Tibial artery (tissue), 4 donors: ENCODE measurements around the gene ZCCHC10.
"Not testable (repeated sequence)": the region's sequence is repeated elsewhere in the genome, so short reads cannot be mapped to it uniquely, and the experiment has no call there.

Experiments used
- DNase-seq, 2 donors: peaks; one replicate each; pipeline ENCODE4 v3.0.0-alpha.2; 2019
- H3K27ac ChIP-seq, 2 donors: fragments of 200-600 bp; sonication (generic) in 1 of 2; 1 replicate in 1 of 2; 2 replicates in 1 of 2; pipeline ENCODE4 v1.5.1; 2018 to 2019; ENCODE audit warnings: mild to moderate bottlenecking in 1 of 2
- H3K27me3 ChIP-seq, 2 donors: fragments of 200-600 bp; sonication (generic) in 1 of 2; one replicate each; pipeline versions ENCODE4 v1.5.1 to v1.6.0; 2016 to 2019
- H3K36me3 ChIP-seq, 3 donors: fragments of 200-600 bp; sonication (generic) in 2 of 3; one replicate each; pipeline ENCODE4 v1.5.1; 2016 to 2019; ENCODE audit warnings: mild to moderate bottlenecking in 2 of 3
- H3K4me1 ChIP-seq, 4 donors: fragments of 200-600 bp; sonication (generic) in 2 of 4; 1 replicate in 3 of 4; 2 replicates in 1 of 4; pipeline ENCODE4 v1.5.1; 2016 to 2019
- H3K4me3 ChIP-seq, 2 donors: fragments of 200-600 bp; sonication (generic) in 1 of 2; 1 replicate in 1 of 2; 2 replicates in 1 of 2; pipeline ENCODE4 v1.5.1; 2018 to 2019; ENCODE audit warnings: mild to moderate bottlenecking in 2 of 2
- H3K9me3 ChIP-seq, 3 donors: fragments of 200-600 bp; sonication (generic) in 1 of 3; one replicate each; pipeline ENCODE4 v1.5.1; 2016 to 2019
- CTCF ChIP-seq, 2 experiments: fragments of 200-600 bp in 1 of 2; fragments of 450-650 bp in 1 of 2; IDR thresholded peaks; one replicate each; pipeline ENCODE4 v1.5.1; 2017 to 2019; ENCODE audit warnings: antibody characterized with exemption in 2 of 2, mild to moderate bottlenecking in 1 of 2, moderate library complexity in 1 of 2
- intact Hi-C: fragments of 100-400 bp; cut with DNase I; formaldehyde crosslinking; loops from one replicate; pipeline ENCODE4 v1.15.0; 2023; ENCODE audit warnings: low total_unique reads

Gene ZCCHC10

GRCh38 chr5:133049726-133050048 is 23.3 kb upstream of the ZCCHC10 start:
- intact Hi-C loops = no loop called here
- H3K4me1 ChIP-seq = peaks cover 0 to 75% (median 40%) of the 10 kb centered on the region in 4 donors
- H3K4me3 ChIP-seq = peak overlapping the region in 1 of 2 donors; percentile 2
- peak overlapping the region; percentile 48 to 94 for H3K27ac ChIP-seq
- no peaks in the 10 kb centered on the region for H3K9me3 ChIP-seq
- no peaks in the 10 kb centered on the region for H3K36me3 ChIP-seq
- no peak for TF ChIP-seq CTCF (IDR thresholded peaks at IDR 0.05)
- no peak for DNase-seq
- no peaks in the 10 kb centered on the region for H3K27me3 ChIP-seq

- H3K36me3 ChIP-seq = no peaks in the 10 kb centered on the region
- H3K4me3 ChIP-seq = peak overlapping the region; percentile 2 to 11
- no peaks in the 10 kb centered on the region for H3K27me3 ChIP-seq
- no peak for TF ChIP-seq CTCF (IDR thresholded peaks at IDR 0.05)
- intact Hi-C loops = no loop called here
- peak overlapping the region; percentile 48 to 94 for H3K27ac ChIP-seq
- H3K9me3 ChIP-seq = no peaks in the 10 kb centered on the region
- no peak for DNase-seq
- peaks cover 0 to 73% (median 37%) of the 10 kb centered on the region in 4 donors for H3K4me1 ChIP-seq
These were observed 22.8 kb upstream of the ZCCHC10 start for GRCh38 chr5:133048993-133049725.

- Histone ChIP-seq H3K9me3 (no peaks in the 10 kb centered on the region), H3K27me3 (no peaks in the 10 kb centered on the region), H3K36me3 (no peaks in the 10 kb centered on the region), H3K4me3 (no peak overlapping the region), H3K27ac (peak overlapping the region; percentile 52 to 94), H3K4me1 (peaks cover 0 to 69% (median 24%) of the 10 kb centered on the region in 4 donors)
- TF ChIP-seq CTCF (IDR thresholded peaks at IDR 0.05) = no peak
- intact Hi-C loops = no loop called here
- DNase-seq = no peak
These were observed 21.1 kb upstream of the ZCCHC10 start for GRCh38 chr5:133047404-133047803.

- intact Hi-C loops = not testable (repeated sequence)
- peak overlapping the region; percentile 52 to 94 for H3K27ac ChIP-seq
These were observed 20.2 kb upstream of the ZCCHC10 start for GRCh38 chr5:133046560-133046959.

GRCh38 chr5:133041910-133042309 is 15.6 kb upstream of the ZCCHC10 start:
- intact Hi-C loops = no loop called here
- TF ChIP-seq CTCF (IDR thresholded peaks at IDR 0.05) = no peak
- no peaks in the 10 kb centered on the region for H3K9me3 ChIP-seq
- no peaks in the 10 kb centered on the region for H3K36me3 ChIP-seq
- H3K4me3 ChIP-seq = no peak overlapping the region
- H3K27ac ChIP-seq = no peak overlapping the region
- no peaks in the 10 kb centered on the region for H3K27me3 ChIP-seq
- DNase-seq = no peak
- H3K4me1 ChIP-seq = peaks cover 0 to 26% (median 2%) of the 10 kb centered on the region in 4 donors

More at GRCh38 chr5:133046560-133046959, 20.2 kb upstream of the ZCCHC10 start:
- not testable (repeated sequence) for H3K27me3 ChIP-seq, H3K4me3 ChIP-seq, H3K9me3 ChIP-seq, H3K36me3 ChIP-seq
- peaks cover 0 to 69% (median 24%) of the 10 kb centered on the region in 4 donors for H3K4me1 ChIP-seq
- DNase-seq = peak in 1 of 2 donors; percentile 79

GRCh38 chr5:133041157-133041784 is 14.9 kb upstream of the ZCCHC10 start:
- H3K27me3 ChIP-seq = no peaks in the 10 kb centered on the region
- H3K4me1 ChIP-seq = peaks cover 0 to 20% (median 0%) of the 10 kb centered on the region in 4 donors
- intact Hi-C loops = no loop called here
- no peak for DNase-seq
- TF ChIP-seq CTCF (IDR thresholded peaks at IDR 0.05) = no peak
- H3K27ac ChIP-seq = no peak overlapping the region
- no peaks in the 10 kb centered on the region for H3K36me3 ChIP-seq
- H3K9me3 ChIP-seq = no peaks in the 10 kb centered on the region
- no peak overlapping the region for H3K4me3 ChIP-seq

GRCh38 chr5:133036677-133037076 is 10.3 kb upstream of the ZCCHC10 start:
- H3K4me1 ChIP-seq, DNase-seq, H3K27me3 ChIP-seq, intact Hi-C loops, H3K36me3 ChIP-seq, H3K9me3 ChIP-seq, H3K4me3 ChIP-seq, H3K27ac ChIP-seq: not testable (repeated sequence)
